Transverse colon (tissue), 4 donors: ENCODE results near the gene XRRA1. TPM values are rescaled to one million over a fixed set of nuclear protein-coding genes. Genes with fewer than 3 reads are reported as not detected.

Source experiments
- DNase-seq: peaks from one replicate; pipeline ENCODE4 v3.0.0-alpha.2; 2019
- H3K27ac ChIP-seq, 4 donors: fragments of 200-600 bp; sonication (generic); 2 replicates each; pipeline ENCODE4 v1.5.1; 2016 to 2018; ENCODE audit warnings: inconsistent platforms in 4 of 4
- H3K27me3 ChIP-seq: fragments of 200-600 bp; sonication (generic); 2 replicates; pipeline ENCODE4 v1.5.1; 2017; ENCODE audit warnings: inconsistent platforms
- H3K36me3 ChIP-seq, 4 donors: fragments of 200-600 bp; sonication (generic); 2 replicates each; pipeline ENCODE4 v1.5.1; 2017 to 2019; ENCODE audit warnings: inconsistent platforms in 4 of 4
- H3K4me1 ChIP-seq, 4 donors: fragments of 200-600 bp; sonication (generic); 2 replicates each; pipeline ENCODE4 v1.5.1; 2017 to 2020; ENCODE audit warnings: inconsistent platforms in 4 of 4
- H3K4me3 ChIP-seq, 4 donors: fragments of 200-600 bp; sonication (generic); 1 replicate in 1 of 4; 2 replicates in 3 of 4; pipeline versions ENCODE4 v1.5.1 to v1.6.1; 2017 to 2019; ENCODE audit warnings: inconsistent platforms in 4 of 4
- H3K9me3 ChIP-seq, 2 donors: fragments of 200-600 bp; sonication (generic); 2 replicates each; pipeline ENCODE4 v1.5.1; 2017 to 2019; ENCODE audit warnings: inconsistent platforms in 2 of 2
- EP300 ChIP-seq: sonication (generic); formaldehyde crosslinking; IDR thresholded peaks from one replicate; pipeline ENCODE4 v1.6.1; 2017; ENCODE audit warnings: antibody characterized with exemption, low read depth
- POLR2A ChIP-seq: fragments of 450-650 bp; IDR thresholded peaks from one replicate; pipeline ENCODE4 v1.6.1; 2016; ENCODE audit warnings: antibody characterized with exemption, mild to moderate bottlenecking, moderate library complexity
- POLR2AphosphoS5 ChIP-seq, 3 donors: sonication (generic); formaldehyde crosslinking; IDR thresholded peaks; one replicate each; pipeline ENCODE4 v1.6.1; 2016; ENCODE audit warnings: antibody characterized with exemption in 3 of 3
- WGBS, 2 donors: methylation state at CpG; one replicate each; pipeline ENCODE4 v1.1.5; 2018; ENCODE audit warnings: low coverage in 1 of 2; 5-methylcytosine and 5-hydroxymethylcytosine counted together
- in situ Hi-C, 4 donors: fragments of 200-750 bp; cut with MboI; loops; one replicate each; pipeline versions ENCODE4 v1.15.0 to v1.15.1; 2017; ENCODE audit warnings: low sequenced_read_pairs in 3 of 4, low pct_ligation_motif_present in 1 of 4, low pct_unique_long_range_greater_than_20kb in 1 of 4
- intact Hi-C: fragments of 100-400 bp; cut with DNase I; formaldehyde crosslinking; loops from one replicate; pipeline ENCODE4 v1.15.1; 2023; ENCODE audit warnings: low total_unique reads
- total RNA-seq, 4 donors: library from RNA; depleted of rRNA; stranded (reverse); fragments of >200 nt; gene quantifications; one replicate each; pipeline ENCODE4 v1.1.0, GENCODE V29; 2016
- TF ChIP-seq, protein P1 (sequence below), 5 experiments: fragments of 200-600 bp in 3 of 5; fragments of 450-650 bp in 2 of 5; sonication (generic) in 3 of 5; IDR thresholded peaks; 1 replicate in 2 of 5; 2 replicates in 3 of 5; pipeline ENCODE4 v1.5.1; 2016 to 2017; ENCODE audit warnings: antibody characterized with exemption in 5 of 5, inconsistent platforms in 3 of 5, mild to moderate bottlenecking in 2 of 5, moderate library complexity in 1 of 5

The XRRA1 gene
- total RNA-seq, 4 donors from 2014 or later: 5.7 to 61.0 (median 17.2) TPM

- H3K4me1 ChIP-seq: no peaks in the 10 kb centered on the region
- no peak for DNase-seq
- peaks cover 3 to 12% of the 10 kb centered on the region in 2 donors for H3K9me3 ChIP-seq
- WGBS, 2 donors: 50 to 63% methylated on average over 1 of the region's 1 CpG
- H3K4me3 ChIP-seq: no peak overlapping the region
- no peak for TF ChIP-seq POLR2A
- TF ChIP-seq, protein P1, sequence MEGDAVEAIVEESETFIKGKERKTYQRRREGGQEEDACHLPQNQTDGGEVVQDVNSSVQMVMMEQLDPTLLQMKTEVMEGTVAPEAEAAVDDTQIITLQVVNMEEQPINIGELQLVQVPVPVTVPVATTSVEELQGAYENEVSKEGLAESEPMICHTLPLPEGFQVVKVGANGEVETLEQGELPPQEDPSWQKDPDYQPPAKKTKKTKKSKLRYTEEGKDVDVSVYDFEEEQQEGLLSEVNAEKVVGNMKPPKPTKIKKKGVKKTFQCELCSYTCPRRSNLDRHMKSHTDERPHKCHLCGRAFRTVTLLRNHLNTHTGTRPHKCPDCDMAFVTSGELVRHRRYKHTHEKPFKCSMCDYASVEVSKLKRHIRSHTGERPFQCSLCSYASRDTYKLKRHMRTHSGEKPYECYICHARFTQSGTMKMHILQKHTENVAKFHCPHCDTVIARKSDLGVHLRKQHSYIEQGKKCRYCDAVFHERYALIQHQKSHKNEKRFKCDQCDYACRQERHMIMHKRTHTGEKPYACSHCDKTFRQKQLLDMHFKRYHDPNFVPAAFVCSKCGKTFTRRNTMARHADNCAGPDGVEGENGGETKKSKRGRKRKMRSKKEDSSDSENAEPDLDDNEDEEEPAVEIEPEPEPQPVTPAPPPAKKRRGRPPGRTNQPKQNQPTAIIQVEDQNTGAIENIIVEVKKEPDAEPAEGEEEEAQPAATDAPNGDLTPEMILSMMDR (IDR thresholded peaks at IDR 0.05): peak; percentile 17 to 39 (median 21)
- H3K27ac ChIP-seq: no peak overlapping the region
- H3K36me3 ChIP-seq: peaks cover 0 to 28% (median 1%) of the 10 kb centered on the region in 4 donors
- H3K27me3 ChIP-seq: no peaks in the 10 kb centered on the region
- in situ Hi-C loops: no loop called here
- intact Hi-C loops: no loop called here
Measured at GRCh38 chr11:74877132-74877531, 71.8 kb downstream of the XRRA1 start.

- DNase-seq: no peak
- Histone ChIP-seq H3K27ac (no peak overlapping the region), H3K4me1 (no peaks in the 10 kb centered on the region), H3K9me3 (peaks cover 63 to 67% of the 10 kb centered on the region in 2 donors), H3K36me3 (peaks cover 0 to 56% (median 13%) of the 10 kb centered on the region in 4 donors), H3K27me3 (no peaks in the 10 kb centered on the region), H3K4me3 (no peak overlapping the region)
- TF ChIP-seq EP300 (no peak), POLR2AphosphoS5 (IDR thresholded peaks at IDR 0.05) (no peak), POLR2A (no peak)
- TF ChIP-seq, protein P1 (IDR thresholded peaks at IDR 0.05): no peak
- WGBS, 2 donors: 98% methylated on average over 2 of the region's 2 CpGs; no CpG with 5 or more reads in 1 of the 2 donors
- intact Hi-C loops (no loop called here), in situ Hi-C loops (no loop called here)
Measured at GRCh38 chr11:74871037-74871436, 77.9 kb downstream of the XRRA1 start.

DNA sequence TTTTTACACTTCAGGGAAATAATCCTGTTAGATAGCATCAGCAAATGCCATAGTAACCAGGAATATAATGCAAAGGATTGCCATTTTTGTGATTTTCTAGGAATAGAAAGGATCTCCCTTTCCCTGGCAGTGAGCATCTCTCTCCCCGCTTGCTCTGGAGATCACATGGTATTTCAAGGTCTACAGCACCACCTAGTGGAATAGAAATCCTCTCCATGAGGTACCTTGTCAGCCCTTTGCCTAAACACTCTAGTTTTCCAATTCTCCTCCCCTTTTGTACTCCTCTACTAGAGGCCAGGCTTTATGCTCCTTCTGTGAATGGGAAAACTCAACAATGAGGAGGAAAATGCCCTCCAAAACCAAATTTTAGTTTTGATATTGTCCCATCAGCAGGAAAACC, 78.4 kb downstream of the XRRA1 start:
- Histone ChIP-seq H3K4me1 (no peaks in the 10 kb centered on the region), H3K4me3 (no peak overlapping the region), H3K27ac (no peak overlapping the region), H3K27me3 (no peaks in the 10 kb centered on the region), H3K36me3 (peaks cover 0 to 51% (median 15%) of the 10 kb centered on the region in 4 donors), H3K9me3 (peaks cover 68 to 70% of the 10 kb centered on the region in 2 donors)
- in situ Hi-C loops: no loop called here
- WGBS, 2 donors: 95 to 100% methylated on average over 1 of the region's 1 CpG
- intact Hi-C loops: no loop called here
- DNase-seq: no peak
- TF ChIP-seq POLR2A: no peak
- TF ChIP-seq, protein P1 (IDR thresholded peaks at IDR 0.05): peak in 1 of 5 experiments; percentile 7

- Histone ChIP-seq H3K27me3 (no peaks in the 10 kb centered on the region), H3K9me3 (peaks cover 53 to 61% of the 10 kb centered on the region in 2 donors), H3K4me1 (no peaks in the 10 kb centered on the region), H3K27ac (no peak overlapping the region), H3K36me3 (peaks cover 0 to 62% (median 16%) of the 10 kb centered on the region in 4 donors), H3K4me3 (no peak overlapping the region)
- intact Hi-C loops (no loop called here), in situ Hi-C loops (no loop called here)
- TF ChIP-seq POLR2AphosphoS5 (IDR thresholded peaks at IDR 0.05) (no peak), POLR2A (no peak), EP300 (no peak)
- TF ChIP-seq, protein P1 (IDR thresholded peaks at IDR 0.05): no peak
- no peak for DNase-seq
Measured at GRCh38 chr11:74866557-74866956, 82.3 kb downstream of the XRRA1 start.
